Neural progenitor cell (in vitro differentiated cells): ENCODE measurements around the gene INSRR. TPM values are rescaled to one million over a fixed set of nuclear protein-coding genes. Genes with fewer than 3 reads are reported as not detected.

Source experiments
- DNase-seq: peaks from one replicate; pipeline ENCODE4 v3.0.0-alpha.2; 2016; ENCODE audit warnings: low spot score
- H2AFZ ChIP-seq: fragments of 200-600 bp; sonication (generic); replicated peaks from 2 replicates; pipeline ENCODE4 v1.6.1; 2016; ENCODE audit warnings: antibody characterized with exemption
- H3F3A ChIP-seq: fragments of 200-600 bp; sonication (generic); 2 replicates; pipeline ENCODE4 v1.6.1; 2016; ENCODE audit warnings: antibody characterized with exemption, low read depth
- H3K27ac ChIP-seq: fragments of 200-600 bp; sonication (generic); 2 replicates; pipeline ENCODE4 v1.5.1; 2016; ENCODE audit warnings: mild to moderate bottlenecking
- H3K27me3 ChIP-seq: fragments of 200-600 bp; sonication (generic); 2 replicates; pipeline ENCODE4 v1.6.1; 2016; ENCODE audit warnings: mild to moderate bottlenecking, moderate library complexity
- H3K36me3 ChIP-seq: fragments of 200-600 bp; sonication (generic); 2 replicates; pipeline ENCODE4 v1.5.1; 2016
- H3K4me1 ChIP-seq: fragments of 200-600 bp; sonication (generic); 2 replicates; pipeline ENCODE4 v1.6.1; 2016; ENCODE audit warnings: mixed run types
- H3K4me2 ChIP-seq: fragments of 200-600 bp; sonication (generic); 2 replicates; pipeline ENCODE4 v1.6.1; 2016
- H3K4me3 ChIP-seq: fragments of 200-600 bp; sonication (generic); 2 replicates; pipeline ENCODE4 v1.5.1; 2016
- H3K79me2 ChIP-seq: fragments of 200-600 bp; sonication (generic); 2 replicates; pipeline ENCODE4 v1.6.1; 2016; ENCODE audit warnings: low read depth
- H3K9ac ChIP-seq: fragments of 200-600 bp; sonication (generic); 2 replicates; pipeline ENCODE4 v1.6.1; 2016
- H3K9me3 ChIP-seq: fragments of 200-600 bp; sonication (generic); 2 replicates; pipeline ENCODE4 v1.5.1; 2016; ENCODE audit warnings: low read depth
- H4K20me1 ChIP-seq: fragments of 200-600 bp; sonication (generic); 2 replicates; pipeline ENCODE4 v1.6.1; 2016; ENCODE audit warnings: low read depth
- H3K27ac Mint-ChIP-seq: 3 replicates; pipeline ENCODE4 v1.8.0; 2021; ENCODE audit warnings: mixed read lengths
- H3K27me3 Mint-ChIP-seq: 2 replicates; pipeline ENCODE4 v1.8.0; 2022; ENCODE audit warnings: low read depth, mild to moderate bottlenecking, inconsistent platforms, moderate library complexity, mixed read lengths; ENCODE audit not compliant: insufficient read depth
- H3K36me3 Mint-ChIP-seq: 3 replicates; pipeline ENCODE4 v1.8.0; 2021; ENCODE audit warnings: mixed read lengths
- H3K4me1 Mint-ChIP-seq: 3 replicates; pipeline ENCODE4 v1.8.0; 2021; ENCODE audit warnings: mixed read lengths
- H3K4me3 Mint-ChIP-seq: 3 replicates; pipeline ENCODE4 v1.8.0; 2021; ENCODE audit warnings: mild to moderate bottlenecking, moderate library complexity, mixed read lengths
- H3K9me3 Mint-ChIP-seq: 3 replicates; pipeline ENCODE4 v1.8.0; 2020; ENCODE audit warnings: mixed read lengths
- CTCF ChIP-seq: fragments of 200-600 bp; sonication (generic); IDR thresholded peaks from 2 replicates; pipeline ENCODE4 v1.5.1; 2017; ENCODE audit warnings: antibody characterized with exemption, mild to moderate bottlenecking
- EZH2 ChIP-seq: fragments of 200-600 bp; sonication (generic); IDR thresholded peaks from 2 replicates; pipeline ENCODE4 v1.6.1; 2017; ENCODE audit warnings: antibody characterized with exemption, mild to moderate bottlenecking, moderate library complexity
- EZH2phosphoT487 ChIP-seq: fragments of 200-600 bp; sonication (generic); IDR thresholded peaks from 2 replicates; pipeline ENCODE4 v1.6.1; 2017; ENCODE audit warnings: antibody characterized with exemption
- total RNA-seq: library from RNA; depleted of rRNA; stranded (reverse); fragments of >200 nt; gene quantifications from 2 replicates; pipeline ENCODE4 v1.2.3, GENCODE V29; 2015; ENCODE audit warnings: low replicate concordance

INSRR gene
- total RNA-seq, 1 donor from 2014 or later, result not detected

- H3K36me3 Mint-ChIP-seq, result no peaks in the 10 kb centered on the region
- H3K4me3 ChIP-seq, result no peak overlapping the region
- no peak overlapping the region for H2AFZ ChIP-seq
- no peak overlapping the region for H3K4me2 ChIP-seq
- H3K27ac Mint-ChIP-seq, result peak overlapping the region; percentile 50
- peaks cover 20% of the 10 kb centered on the region for H3K27me3 ChIP-seq
- TF ChIP-seq CTCF, result no peak
- no peak for TF ChIP-seq EZH2phosphoT487
- no peak for TF ChIP-seq EZH2
- no peaks in the 10 kb centered on the region for H3K9me3 Mint-ChIP-seq
- no peak for DNase-seq
- H3K4me1 ChIP-seq, result peaks cover 7% of the 10 kb centered on the region
- no peaks in the 10 kb centered on the region for H4K20me1 ChIP-seq
- no peaks in the 10 kb centered on the region for H3K79me2 ChIP-seq
- peak overlapping the region; percentile 18 for H3K4me3 Mint-ChIP-seq
- no peak overlapping the region for H3K9ac ChIP-seq
- no peaks in the 10 kb centered on the region for H3K36me3 ChIP-seq
- H3K9me3 ChIP-seq, result no peaks in the 10 kb centered on the region
- peaks cover 12% of the 10 kb centered on the region for H3K27me3 Mint-ChIP-seq
- no peak overlapping the region for H3K27ac ChIP-seq
- no peaks in the 10 kb centered on the region for H3F3A ChIP-seq
- peaks cover 39% of the 10 kb centered on the region for H3K4me1 Mint-ChIP-seq
These were observed 41.2 kb upstream of the INSRR start for GRCh38 chr1:156899956-156900718.

DNA sequence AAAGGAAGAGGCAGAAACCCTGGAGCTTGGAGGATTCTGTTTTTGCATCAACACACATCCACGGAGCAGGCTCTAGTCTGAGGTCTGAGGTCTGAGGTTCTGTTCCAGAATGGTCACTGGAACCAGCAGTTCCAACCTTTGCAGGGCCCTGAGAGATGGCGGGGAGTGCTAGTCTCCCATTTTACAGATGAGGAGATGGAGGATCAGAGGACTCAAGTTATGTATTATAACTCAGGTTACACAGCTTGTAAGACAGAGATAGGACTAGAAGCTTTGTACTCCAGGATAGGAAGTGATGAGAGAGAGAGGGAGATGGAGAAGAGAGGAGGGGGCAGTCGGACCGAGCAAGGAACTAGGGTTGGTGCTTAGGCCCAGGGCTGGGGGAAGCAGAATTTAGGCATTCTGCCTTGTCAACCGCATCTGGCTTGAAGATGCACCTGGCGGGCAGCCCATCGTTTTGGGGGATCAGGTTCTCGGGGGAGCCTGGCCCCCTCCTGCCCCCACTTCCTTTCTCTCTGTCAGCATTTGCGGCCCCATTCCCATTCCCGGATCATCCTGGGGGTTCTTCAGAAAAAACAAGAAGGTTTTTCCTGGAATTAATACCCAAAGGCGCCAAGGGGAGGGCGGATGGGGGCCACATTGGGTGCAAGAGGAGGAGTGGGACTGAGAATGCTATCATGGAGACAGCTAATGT is 40.2 kb upstream of the INSRR start:
- Histone ChIP-seq H4K20me1 (no peaks in the 10 kb centered on the region), H3K4me1 (peaks cover 7% of the 10 kb centered on the region), H3F3A (peaks cover 1% of the 10 kb centered on the region), H3K27me3 (peaks cover 30% of the 10 kb centered on the region), H3K27ac (no peak overlapping the region), H3K36me3 (no peaks in the 10 kb centered on the region), H3K79me2 (no peaks in the 10 kb centered on the region), H3K9ac (no peak overlapping the region), H3K9me3 (no peaks in the 10 kb centered on the region), H3K4me2 (no peak overlapping the region), H3K4me3 (no peak overlapping the region), H2AFZ (no peak overlapping the region)
- no peaks in the 10 kb centered on the region for H3K9me3 Mint-ChIP-seq
- H3K4me1 Mint-ChIP-seq, result peaks cover 44% of the 10 kb centered on the region
- TF ChIP-seq EZH2 (no peak), CTCF (no peak)
- H3K36me3 Mint-ChIP-seq, result no peaks in the 10 kb centered on the region
- peaks cover 12% of the 10 kb centered on the region for H3K27me3 Mint-ChIP-seq
- H3K27ac Mint-ChIP-seq, result no peak overlapping the region
- no peak for DNase-seq
- H3K4me3 Mint-ChIP-seq, result no peak overlapping the region

- Histone ChIP-seq H3K9me3 (no peaks in the 10 kb centered on the region), H3K9ac (no peak overlapping the region), H3K79me2 (no peaks in the 10 kb centered on the region), H3K27me3 (peaks cover 39% of the 10 kb centered on the region), H3K4me1 (peaks cover 14% of the 10 kb centered on the region), H4K20me1 (peaks cover 2% of the 10 kb centered on the region), H3K36me3 (no peaks in the 10 kb centered on the region), H3K27ac (no peak overlapping the region), H3K4me2 (no peak overlapping the region), H3F3A (peaks cover 8% of the 10 kb centered on the region), H3K4me3 (no peak overlapping the region), H2AFZ (no peak overlapping the region)
- H3K27ac Mint-ChIP-seq, result no peak overlapping the region
- no peak overlapping the region for H3K4me3 Mint-ChIP-seq
- DNase-seq, result no peak
- peaks cover 13% of the 10 kb centered on the region for H3K27me3 Mint-ChIP-seq
- TF ChIP-seq EZH2 (no peak), EZH2phosphoT487 (no peak), CTCF (no peak)
- no peaks in the 10 kb centered on the region for H3K9me3 Mint-ChIP-seq
- H3K4me1 Mint-ChIP-seq, result peaks cover 45% of the 10 kb centered on the region
- H3K36me3 Mint-ChIP-seq, result no peaks in the 10 kb centered on the region
These were observed 39.2 kb upstream of the INSRR start for GRCh38 chr1:156898161-156898566.
